Endothelial cell of umbilical vein (primary cell): ENCODE measurements around the gene AP4S1. TPM values are rescaled to one million over a fixed set of nuclear protein-coding genes. Genes with fewer than 3 reads are reported as not detected.

ENCODE experiments used
- BruUV-seq: library from RNA; stranded (reverse); fragments of 400-500 nt; replicated peaks from 2 replicates; lab custom pipeline; 2021; lab: Mats Ljungman, UMichigan
- CTCF ChIA-PET: fragments of 300-600, 350-600 bp; sonication (Branson Sonifier 250); formaldehyde crosslinking; loops from one replicate; lab custom pipeline; 2021; ENCODE audit warnings: antibody characterized with exemption, inconsistent platforms; lab: Charles Lee
- POLR2A ChIA-PET: fragments of 300-600, 350-600 bp; sonication (Branson Sonifier 250); formaldehyde crosslinking; loops from one replicate; lab custom pipeline; 2021; ENCODE audit warnings: antibody characterized with exemption, inconsistent platforms; lab: Charles Lee
- DNase-seq: peaks from one replicate; pipeline ENCODE4 v3.0.0-alpha.2; 2011; ENCODE audit warnings: low read depth, low spot score
- FAIRE-seq: peaks from 2 replicates; lab custom pipeline; 2011; peaks lifted over from hg19 to GRCh38; lab: Jason Lieb, UNC
- H2AFZ ChIP-seq: 2 replicates; pipeline ENCODE4 v1.6.0; 2012; ENCODE audit warnings: low read depth, low read length, control low read depth, inconsistent platforms
- H3K27ac ChIP-seq: 2 replicates; pipeline ENCODE4 v1.5.1; 2011; ENCODE audit warnings: low read depth, mild to moderate bottlenecking, control low read depth, low read length, moderate library complexity; ENCODE audit not compliant: insufficient read depth
- H3K27me3 ChIP-seq, 2 experiments: 2 replicates each; pipeline versions ENCODE4 v1.6.0 to v1.6.1; 2011; ENCODE audit warnings: low read length in 2 of 2, mixed read lengths in 1 of 2; ENCODE audit not compliant: control insufficient read depth in 2 of 2, insufficient read depth in 2 of 2
- H3K36me3 ChIP-seq, 2 experiments: 2 replicates in 1 of 2; 3 replicates in 1 of 2; pipeline ENCODE4 v1.5.1; 2011; ENCODE audit warnings: low read length in 2 of 2, mild to moderate bottlenecking in 1 of 2, moderate library complexity in 1 of 2; ENCODE audit not compliant: control insufficient read depth in 2 of 2, insufficient read depth in 2 of 2; ENCODE audit errors: extremely low read depth in 1 of 2
- H3K4me1 ChIP-seq: 3 replicates; pipeline ENCODE4 v1.5.1; 2011; ENCODE audit warnings: mild to moderate bottlenecking, low read length; ENCODE audit not compliant: control insufficient read depth, insufficient read depth; ENCODE audit errors: extremely low read depth
- H3K4me2 ChIP-seq: 2 replicates; pipeline ENCODE4 v1.6.1; 2011; ENCODE audit warnings: low read length, control low read depth, mixed read lengths; ENCODE audit not compliant: insufficient read depth
- H3K4me3 ChIP-seq, 3 experiments: fragments of 200-600 bp in 1 of 3; sonication (generic), shearing (Covaris generic) in 1 of 3; replicated peaks in 1 of 3; 2 replicates each; pipeline ENCODE4 v1.5.1; 2011 to 2016; ENCODE audit warnings: control low read depth in 3 of 3, low read length in 3 of 3, mild to moderate bottlenecking in 2 of 3, inconsistent platforms in 1 of 3, low read depth in 1 of 3, moderate library complexity in 1 of 3; ENCODE audit not compliant: insufficient read depth in 1 of 3
- H3K79me2 ChIP-seq: 2 replicates; pipeline ENCODE4 v1.6.0; 2012; ENCODE audit warnings: low read length, inconsistent platforms; ENCODE audit not compliant: control insufficient read depth, insufficient read depth
- H3K9ac ChIP-seq: replicated peaks from 2 replicates; pipeline ENCODE3; 2011; ENCODE audit warnings: low read length, control low read depth; ENCODE audit not compliant: insufficient read depth; ENCODE audit errors: extremely low read depth
- H3K9me1 ChIP-seq: replicated peaks from 3 replicates; pipeline ENCODE4 v1.6.0; 2011; ENCODE audit warnings: mild to moderate bottlenecking, low read length; ENCODE audit not compliant: control insufficient read depth, insufficient read depth; ENCODE audit errors: extremely low read depth
- H3K9me3 ChIP-seq: replicated peaks from 2 replicates; pipeline ENCODE4 v1.5.1; 2012; ENCODE audit warnings: low read length, inconsistent platforms; ENCODE audit not compliant: control insufficient read depth, insufficient read depth
- H4K20me1 ChIP-seq: replicated peaks from 2 replicates; pipeline ENCODE3; 2011; ENCODE audit warnings: mild to moderate bottlenecking, low read length; ENCODE audit not compliant: control insufficient read depth, insufficient read depth; ENCODE audit errors: extremely low read depth
- EZH2 ChIP-seq: IDR thresholded peaks from 2 replicates; pipeline ENCODE4 v1.6.1; 2012; ENCODE audit warnings: borderline replicate concordance, low read depth, mild to moderate bottlenecking, moderate library complexity, low read length, inconsistent platforms; ENCODE audit not compliant: severe bottlenecking
- FOS ChIP-seq: IDR thresholded peaks from 2 replicates; pipeline ENCODE4 v1.6.1; 2011; ENCODE audit warnings: mild to moderate bottlenecking, low read length, moderate library complexity, borderline replicate concordance; ENCODE audit not compliant: insufficient read depth
- GATA2 ChIP-seq: IDR thresholded peaks from 2 replicates; pipeline ENCODE4 v1.7.0; 2011; ENCODE audit warnings: low read depth, mild to moderate bottlenecking, moderate library complexity, mixed read lengths, low read length; ENCODE audit not compliant: insufficient read length, insufficient read depth
- JUN ChIP-seq: IDR thresholded peaks from 2 replicates; pipeline ENCODE4 v1.6.1; 2011; ENCODE audit warnings: borderline replicate concordance, low read depth; ENCODE audit not compliant: insufficient read length, insufficient read depth
- MYC ChIP-seq: IDR thresholded peaks from one replicate; pipeline ENCODE4 v1.6.1; 2011; ENCODE audit warnings: mild to moderate bottlenecking, low read depth, low read length
- POLR2A ChIP-seq: IDR thresholded peaks from 2 replicates; pipeline ENCODE4 v1.6.1; 2012; ENCODE audit warnings: low read depth, mild to moderate bottlenecking, control low read depth, low read length
- POLR2AphosphoS5 ChIP-seq: IDR thresholded peaks from 2 replicates; pipeline ENCODE4 v1.6.1; 2012; ENCODE audit warnings: low read depth, mild to moderate bottlenecking, control low read depth, low read length, moderate library complexity; ENCODE audit not compliant: insufficient read depth
- dilution Hi-C: fragments of 300-500 bp; cut with MboI; formaldehyde crosslinking; loops from one replicate; pipeline ENCODE4 v1.15.0; 2019; ENCODE audit warnings: low sequenced_read_pairs; ENCODE audit not compliant: extremely low pct_ligation_motif_present
- intact Hi-C: fragments of 100-400 bp; cut with micrococcal nuclease; formaldehyde crosslinking; loops from one replicate; pipeline ENCODE4 v1.10.0; 2022
- polyA plus RNA-seq, 4 experiments: library from polyadenylated mRNA; depleted of rRNA in 3 of 4; stranded (reverse) in 3 of 4; unstranded in 1 of 4; fragments of >200 nt; gene quantifications; 2 replicates each; pipeline versions ENCODE4 v1.2.1 to v1.2.3, GENCODE V29; 2011 to 2012; ENCODE audit warnings: missing spikeins in 1 of 4
- total RNA-seq: library from RNA; stranded (reverse); gene quantifications from 2 replicates; pipeline ENCODE4 v1.2.3, GENCODE V29; 2021
- TF ChIP-seq, protein P1 (sequence below), 2 donors: IDR thresholded peaks; 1 replicate in 1 of 2; 2 replicates in 1 of 2; pipeline ENCODE4 v1.5.1; 2011; ENCODE audit warnings: low read length in 2 of 2, mild to moderate bottlenecking in 2 of 2, moderate library complexity in 2 of 2, control low read depth in 1 of 2, inconsistent platforms in 1 of 2, low read depth in 1 of 2; ENCODE audit not compliant: insufficient read depth in 1 of 2; ENCODE audit errors: extremely low read depth in 1 of 2
- TF ChIP-seq, protein P2 (sequence below): IDR thresholded peaks from 2 replicates; pipeline ENCODE4 v1.6.1; 2011; ENCODE audit not compliant: insufficient read depth, insufficient read length

The AP4S1 gene
- total and polyA plus RNA-seq, 2 donors (not counting 3 experiments of a cell fraction or from before 2014, with no cell fraction given) = 2.8 to 7.2 TPM

DNA sequence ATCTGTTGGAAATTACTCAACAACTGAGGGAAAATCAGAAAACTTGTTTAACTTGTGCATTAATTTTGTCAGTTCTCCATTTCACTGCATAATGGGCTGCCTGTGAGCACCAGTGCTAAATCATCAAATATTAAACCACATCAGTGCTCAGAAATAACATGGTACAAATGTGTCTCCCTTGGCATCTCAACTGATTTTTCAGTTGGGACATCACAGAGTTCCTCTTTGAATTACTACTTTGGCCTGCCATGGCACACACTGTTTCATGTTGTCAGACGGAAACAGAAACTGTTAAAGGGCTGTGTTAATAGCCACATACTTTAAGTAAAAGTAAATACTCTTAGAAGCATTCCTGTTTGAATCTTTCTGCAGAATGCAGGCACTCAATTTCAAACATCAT, 42.8 kb downstream of the AP4S1 start:
- Histone ChIP-seq H3K9ac (no peak overlapping the region), H3K27me3 (no peaks in the 10 kb centered on the region), H3K4me3 (no peak overlapping the region), H3K36me3 (no peaks in the 10 kb centered on the region), H2AFZ (no peak overlapping the region), H4K20me1 (no peaks in the 10 kb centered on the region), H3K4me2 (no peak overlapping the region), H3K27ac (no peak overlapping the region), H3K9me1 (no peaks in the 10 kb centered on the region), H3K79me2 (no peaks in the 10 kb centered on the region), H3K4me1 (no peaks in the 10 kb centered on the region), H3K9me3 (no peaks in the 10 kb centered on the region)
- intact Hi-C loops (no loop called here), dilution Hi-C loops (no loop called here)
- BruUV-seq = no TSS peak
- TF ChIP-seq GATA2 (no peak), MYC (no peak), JUN (no peak), FOS (no peak), POLR2AphosphoS5 (no peak), EZH2 (no peak), POLR2A (no peak)
- TF ChIP-seq, protein P1, sequence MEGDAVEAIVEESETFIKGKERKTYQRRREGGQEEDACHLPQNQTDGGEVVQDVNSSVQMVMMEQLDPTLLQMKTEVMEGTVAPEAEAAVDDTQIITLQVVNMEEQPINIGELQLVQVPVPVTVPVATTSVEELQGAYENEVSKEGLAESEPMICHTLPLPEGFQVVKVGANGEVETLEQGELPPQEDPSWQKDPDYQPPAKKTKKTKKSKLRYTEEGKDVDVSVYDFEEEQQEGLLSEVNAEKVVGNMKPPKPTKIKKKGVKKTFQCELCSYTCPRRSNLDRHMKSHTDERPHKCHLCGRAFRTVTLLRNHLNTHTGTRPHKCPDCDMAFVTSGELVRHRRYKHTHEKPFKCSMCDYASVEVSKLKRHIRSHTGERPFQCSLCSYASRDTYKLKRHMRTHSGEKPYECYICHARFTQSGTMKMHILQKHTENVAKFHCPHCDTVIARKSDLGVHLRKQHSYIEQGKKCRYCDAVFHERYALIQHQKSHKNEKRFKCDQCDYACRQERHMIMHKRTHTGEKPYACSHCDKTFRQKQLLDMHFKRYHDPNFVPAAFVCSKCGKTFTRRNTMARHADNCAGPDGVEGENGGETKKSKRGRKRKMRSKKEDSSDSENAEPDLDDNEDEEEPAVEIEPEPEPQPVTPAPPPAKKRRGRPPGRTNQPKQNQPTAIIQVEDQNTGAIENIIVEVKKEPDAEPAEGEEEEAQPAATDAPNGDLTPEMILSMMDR (IDR thresholded peaks at IDR 0.05; ENCODE audit: extremely low read depth in 1 of 2, insufficient read depth in 1 of 2, low read depth in 1 of 2, low read length in 2 of 2) = no peak
- TF ChIP-seq, protein P2, sequence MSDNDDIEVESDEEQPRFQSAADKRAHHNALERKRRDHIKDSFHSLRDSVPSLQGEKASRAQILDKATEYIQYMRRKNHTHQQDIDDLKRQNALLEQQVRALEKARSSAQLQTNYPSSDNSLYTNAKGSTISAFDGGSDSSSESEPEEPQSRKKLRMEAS = no peak
- POLR2A ChIA-PET = no interaction called here
- CTCF ChIA-PET = interaction anchor here (0.7 to 1.2 kb wide), 3 partner anchors 9 to 334 kb away, joined by 3 to 5 read pairs (median 4); no protein-coding TSS in a partner anchor
- FAIRE-seq (no peak), DNase-seq (no peak)
